Pancreas (tissue), 10 donors: ENCODE results near the gene SCN2A. TPM values are rescaled to one million over a fixed set of nuclear protein-coding genes. Genes with fewer than 3 reads are reported as not detected.

Experiments used
- ATAC-seq, 4 donors: fragments of 200-7000 bp; cut with Tn5 transposase; one replicate each; pipeline versions ENCODE4 v1.8.0 to v1.9.1; 2020; ENCODE audit warnings: mild to moderate bottlenecking in 4 of 4, moderate library complexity in 4 of 4
- DNase-seq, 6 donors: peaks; one replicate each; pipeline ENCODE4 v3.0.0-alpha.2; 2020
- FAIRE-seq: peaks from 2 replicates; lab custom pipeline; 2012; peaks lifted over from hg19 to GRCh38; lab: Jason Lieb, UNC
- H3K27ac ChIP-seq, 4 donors: fragments of 200-600 bp; sonication (generic); 1 replicate in 3 of 4; 2 replicates in 1 of 4; pipeline versions ENCODE4 v1.5.0 to v1.8.0; 2020
- H3K27me3 ChIP-seq, 4 donors: fragments of 200-600 bp; one replicate each; pipeline ENCODE4 v1.8.0; 2021
- H3K36me3 ChIP-seq, 3 donors: fragments of 200-600 bp; sonication (generic) in 1 of 3; one replicate each; pipeline versions ENCODE4 v1.5.0 to v1.8.0; 2020 to 2021
- H3K4me1 ChIP-seq, 3 donors: fragments of 200-600 bp; one replicate each; pipeline ENCODE4 v1.8.0; 2021
- H3K4me3 ChIP-seq, 4 donors: fragments of 200-600 bp; sonication (generic) in 2 of 4; one replicate each; pipeline versions ENCODE4 v1.5.0 to v1.8.0; 2020 to 2021
- H3K9me3 ChIP-seq, 4 donors: fragments of 200-600 bp; one replicate each; pipeline ENCODE4 v1.8.0; 2021
- CTCF ChIP-seq, 4 donors: fragments of 200-600 bp; sonication (generic) in 3 of 4; IDR thresholded peaks; one replicate each; pipeline versions ENCODE4 v1.5.0 to v1.8.0; 2021; ENCODE audit warnings: antibody characterized with exemption in 4 of 4
- WGBS, 2 donors: extraction: QIAGEN DNeasy Blood & Tissue Kit; methylation state at CpG; one replicate each; pipeline ENCODE4 v1.1.7; 2013; 5-methylcytosine and 5-hydroxymethylcytosine counted together
- intact Hi-C, 3 donors: fragments of 100-400 bp; cut with DNase I; formaldehyde crosslinking; loops; one replicate each; pipeline versions ENCODE4 v1.11.1 to v1.14.2; 2022
- polyA plus RNA-seq, 2 donors: library from polyadenylated mRNA; stranded (reverse); fragments of 200-250 nt; gene quantifications; one replicate each; pipeline ENCODE4 v1.2.3, GENCODE V29; 2013
- total RNA-seq, 6 donors: library from RNA; stranded (reverse); fragmentation: NEBNext Ultra II Directional in 4 of 6; extraction: Animal tissue kit (Norgen Biotek cat#: 25700) in 4 of 6; gene quantifications; one replicate each; pipeline versions ENCODE4 v1.2.1 to v1.2.4, GENCODE V29; 2021 to 2023
- donor health status: healthy with polysubstance abuse.
- donor health status: DM: no; HTN: no; CAD: no; lungs with moderate emphysema.
- donor health status: DM: no; HTN: no; CAD: no.
- donor health status: control.
- donor health status: control.
- donor health status: Bipolar disorder and iron deficiency.
- donor health status: DM: yes; HTN: yes; CAD: no.
- donor health status: DM: no; HTN: no; CAD: no.
- donor health status: DM: no; HTN: no; CAD: no.
- donor health status: DM: yes; HTN: yes; CAD: no.

Gene SCN2A
- total and polyA plus RNA-seq, 8 donors: 0.08 to 0.34 (median 0.19) TPM

- no peaks in the 10 kb centered on the region for H3K27me3 ChIP-seq
- FAIRE-seq (no peak), ATAC-seq (no peak), DNase-seq (no peak)
- no peaks in the 10 kb centered on the region for H3K4me1 ChIP-seq
- 60 to 71% methylated on average over 1 of the region's 1 CpG for WGBS, 2 donors
- intact Hi-C loops: no loop called here
- no peak overlapping the region for H3K27ac ChIP-seq
- no peak for TF ChIP-seq CTCF (IDR thresholded peaks at IDR 0.05)
- no peaks in the 10 kb centered on the region for H3K9me3 ChIP-seq
- no peak overlapping the region for H3K4me3 ChIP-seq
- no peaks in the 10 kb centered on the region for H3K36me3 ChIP-seq
Observed at GRCh38 chr2:165197346-165197745, 41.9 kb upstream of the SCN2A start.

- intact Hi-C loops: no loop called here
- no peak overlapping the region for H3K4me3 ChIP-seq
- 86 to 95% methylated on average over 2 of the region's 2 CpGs for WGBS, 2 donors
- TF ChIP-seq CTCF (IDR thresholded peaks at IDR 0.05): no peak
- H3K27ac ChIP-seq: no peak overlapping the region
- ATAC-seq (no peak), FAIRE-seq (no peak), DNase-seq (no peak)
- no peaks in the 10 kb centered on the region for H3K27me3 ChIP-seq
- no peaks in the 10 kb centered on the region for H3K36me3 ChIP-seq
- no peaks in the 10 kb centered on the region for H3K9me3 ChIP-seq
- no peaks in the 10 kb centered on the region for H3K4me1 ChIP-seq
Observed at GRCh38 chr2:165198181-165198580, 41.0 kb upstream of the SCN2A start.

GRCh38 chr2:165202239-165202638 lies 37.0 kb upstream of the SCN2A start:
- H3K27ac ChIP-seq: no peak overlapping the region
- H3K4me3 ChIP-seq: no peak overlapping the region
- no peaks in the 10 kb centered on the region for H3K9me3 ChIP-seq
- no peaks in the 10 kb centered on the region for H3K4me1 ChIP-seq
- peak in 2 of 4 donors; percentile 62 to 73 for ATAC-seq
- 82 to 87% methylated on average over 1 of the region's 1 CpG for WGBS, 2 donors
- intact Hi-C loops: loop anchor here in 2 of 3 donors (10.0 kb wide), 1 partner anchor 187 kb away; no protein-coding TSS in a partner anchor
- no peaks in the 10 kb centered on the region for H3K36me3 ChIP-seq
- no peak for DNase-seq
- TF ChIP-seq CTCF (IDR thresholded peaks at IDR 0.05): no peak
- FAIRE-seq: no peak
- no peaks in the 10 kb centered on the region for H3K27me3 ChIP-seq

GRCh38 chr2:165203689-165204559 lies 35.3 kb upstream of the SCN2A start, which contains the start of gene SCN3A:
TSS of gene SCN3A (minus strand) at chr2:165204050. CDS start at chr2:165176394, 27,656 bp downstream.
- FAIRE-seq: peak; percentile 41
- WGBS, 2 donors: 20 to 23% methylated on average over 8 of the region's 8 CpGs
- Histone ChIP-seq H3K27ac (no peak within 1 kb of the TSS), H3K4me1 (no peaks in the 10 kb centered on the region), H3K36me3 (no peaks in the 10 kb centered on the region), H3K4me3 (no peak within 1 kb of the TSS), H3K9me3 (no peaks in the 10 kb centered on the region), H3K27me3 (no peaks in the 10 kb centered on the region)
- peak in 3 of 4 donors; percentile 26 to 49 (median 48) for TF ChIP-seq CTCF (IDR thresholded peaks at IDR 0.05)
- peak in 3 of 6 donors; percentile 4 to 28 (median 15) for DNase-seq
- intact Hi-C loops: loop anchor here in 2 of 3 donors (10.0 kb wide), 1 partner anchor 189 kb away; no protein-coding TSS in a partner anchor
- peak; percentile 38 to 86 (median 74) for ATAC-seq
